Endothelial cell of umbilical vein (primary cell): Measurements from ENCODE around the gene CELSR1. TPM values are rescaled to one million over a fixed set of nuclear protein-coding genes. Genes with fewer than 3 reads are reported as not detected.

ENCODE experiments used
- BruUV-seq: library from RNA; stranded (reverse); fragments of 400-500 nt; replicated peaks from 2 replicates; lab custom pipeline; 2021; lab: Mats Ljungman, UMichigan
- CTCF ChIA-PET: fragments of 300-600, 350-600 bp; sonication (Branson Sonifier 250); formaldehyde crosslinking; loops from one replicate; lab custom pipeline; 2021; ENCODE audit warnings: antibody characterized with exemption, inconsistent platforms; lab: Charles Lee
- POLR2A ChIA-PET: fragments of 300-600, 350-600 bp; sonication (Branson Sonifier 250); formaldehyde crosslinking; loops from one replicate; lab custom pipeline; 2021; ENCODE audit warnings: antibody characterized with exemption, inconsistent platforms; lab: Charles Lee
- DNase-seq: peaks from one replicate; pipeline ENCODE4 v3.0.0-alpha.2; 2011; ENCODE audit warnings: low read depth, low spot score
- FAIRE-seq: peaks from 2 replicates; lab custom pipeline; 2011; peaks lifted over from hg19 to GRCh38; lab: Jason Lieb, UNC
- H2AFZ ChIP-seq: 2 replicates; pipeline ENCODE4 v1.6.0; 2012; ENCODE audit warnings: low read depth, low read length, control low read depth, inconsistent platforms
- H3K27ac ChIP-seq: 2 replicates; pipeline ENCODE4 v1.5.1; 2011; ENCODE audit warnings: low read depth, mild to moderate bottlenecking, control low read depth, low read length, moderate library complexity; ENCODE audit not compliant: insufficient read depth
- H3K27me3 ChIP-seq, 2 experiments: 2 replicates each; pipeline versions ENCODE4 v1.6.0 to v1.6.1; 2011; ENCODE audit warnings: low read length in 2 of 2, mixed read lengths in 1 of 2; ENCODE audit not compliant: control insufficient read depth in 2 of 2, insufficient read depth in 2 of 2
- H3K36me3 ChIP-seq, 2 experiments: 2 replicates in 1 of 2; 3 replicates in 1 of 2; pipeline ENCODE4 v1.5.1; 2011; ENCODE audit warnings: low read length in 2 of 2, mild to moderate bottlenecking in 1 of 2, moderate library complexity in 1 of 2; ENCODE audit not compliant: control insufficient read depth in 2 of 2, insufficient read depth in 2 of 2; ENCODE audit errors: extremely low read depth in 1 of 2
- H3K4me1 ChIP-seq: 3 replicates; pipeline ENCODE4 v1.5.1; 2011; ENCODE audit warnings: mild to moderate bottlenecking, low read length; ENCODE audit not compliant: control insufficient read depth, insufficient read depth; ENCODE audit errors: extremely low read depth
- H3K4me2 ChIP-seq: 2 replicates; pipeline ENCODE4 v1.6.1; 2011; ENCODE audit warnings: low read length, control low read depth, mixed read lengths; ENCODE audit not compliant: insufficient read depth
- H3K4me3 ChIP-seq, 3 experiments: fragments of 200-600 bp in 1 of 3; sonication (generic), shearing (Covaris generic) in 1 of 3; replicated peaks in 1 of 3; 2 replicates each; pipeline ENCODE4 v1.5.1; 2011 to 2016; ENCODE audit warnings: control low read depth in 3 of 3, low read length in 3 of 3, mild to moderate bottlenecking in 2 of 3, inconsistent platforms in 1 of 3, low read depth in 1 of 3, moderate library complexity in 1 of 3; ENCODE audit not compliant: insufficient read depth in 1 of 3
- H3K79me2 ChIP-seq: 2 replicates; pipeline ENCODE4 v1.6.0; 2012; ENCODE audit warnings: low read length, inconsistent platforms; ENCODE audit not compliant: control insufficient read depth, insufficient read depth
- H3K9ac ChIP-seq: replicated peaks from 2 replicates; pipeline ENCODE3; 2011; ENCODE audit warnings: low read length, control low read depth; ENCODE audit not compliant: insufficient read depth; ENCODE audit errors: extremely low read depth
- H3K9me1 ChIP-seq: replicated peaks from 3 replicates; pipeline ENCODE4 v1.6.0; 2011; ENCODE audit warnings: mild to moderate bottlenecking, low read length; ENCODE audit not compliant: control insufficient read depth, insufficient read depth; ENCODE audit errors: extremely low read depth
- H3K9me3 ChIP-seq: replicated peaks from 2 replicates; pipeline ENCODE4 v1.5.1; 2012; ENCODE audit warnings: low read length, inconsistent platforms; ENCODE audit not compliant: control insufficient read depth, insufficient read depth
- H4K20me1 ChIP-seq: replicated peaks from 2 replicates; pipeline ENCODE3; 2011; ENCODE audit warnings: mild to moderate bottlenecking, low read length; ENCODE audit not compliant: control insufficient read depth, insufficient read depth; ENCODE audit errors: extremely low read depth
- EZH2 ChIP-seq: IDR thresholded peaks from 2 replicates; pipeline ENCODE4 v1.6.1; 2012; ENCODE audit warnings: borderline replicate concordance, low read depth, mild to moderate bottlenecking, moderate library complexity, low read length, inconsistent platforms; ENCODE audit not compliant: severe bottlenecking
- GATA2 ChIP-seq: IDR thresholded peaks from 2 replicates; pipeline ENCODE4 v1.7.0; 2011; ENCODE audit warnings: low read depth, mild to moderate bottlenecking, moderate library complexity, mixed read lengths, low read length; ENCODE audit not compliant: insufficient read length, insufficient read depth
- MYC ChIP-seq: IDR thresholded peaks from one replicate; pipeline ENCODE4 v1.6.1; 2011; ENCODE audit warnings: mild to moderate bottlenecking, low read depth, low read length
- POLR2AphosphoS5 ChIP-seq: IDR thresholded peaks from 2 replicates; pipeline ENCODE4 v1.6.1; 2012; ENCODE audit warnings: low read depth, mild to moderate bottlenecking, control low read depth, low read length, moderate library complexity; ENCODE audit not compliant: insufficient read depth
- dilution Hi-C: fragments of 300-500 bp; cut with MboI; formaldehyde crosslinking; loops from one replicate; pipeline ENCODE4 v1.15.0; 2019; ENCODE audit warnings: low sequenced_read_pairs; ENCODE audit not compliant: extremely low pct_ligation_motif_present
- intact Hi-C: fragments of 100-400 bp; cut with micrococcal nuclease; formaldehyde crosslinking; loops from one replicate; pipeline ENCODE4 v1.10.0; 2022
- polyA plus RNA-seq, 4 experiments: library from polyadenylated mRNA; depleted of rRNA in 3 of 4; stranded (reverse) in 3 of 4; unstranded in 1 of 4; fragments of >200 nt; gene quantifications; 2 replicates each; pipeline versions ENCODE4 v1.2.1 to v1.2.3, GENCODE V29; 2011 to 2012; ENCODE audit warnings: missing spikeins in 1 of 4
- total RNA-seq: library from RNA; stranded (reverse); gene quantifications from 2 replicates; pipeline ENCODE4 v1.2.3, GENCODE V29; 2021
- TF ChIP-seq, protein P1 (sequence below), 2 donors: IDR thresholded peaks; 1 replicate in 1 of 2; 2 replicates in 1 of 2; pipeline ENCODE4 v1.5.1; 2011; ENCODE audit warnings: low read length in 2 of 2, mild to moderate bottlenecking in 2 of 2, moderate library complexity in 2 of 2, control low read depth in 1 of 2, inconsistent platforms in 1 of 2, low read depth in 1 of 2; ENCODE audit not compliant: insufficient read depth in 1 of 2; ENCODE audit errors: extremely low read depth in 1 of 2

Gene CELSR1
- total and polyA plus RNA-seq, 2 donors (not counting 3 experiments of a cell fraction or from before 2014, with no cell fraction given): 3.7 to 5.4 TPM

DNA sequence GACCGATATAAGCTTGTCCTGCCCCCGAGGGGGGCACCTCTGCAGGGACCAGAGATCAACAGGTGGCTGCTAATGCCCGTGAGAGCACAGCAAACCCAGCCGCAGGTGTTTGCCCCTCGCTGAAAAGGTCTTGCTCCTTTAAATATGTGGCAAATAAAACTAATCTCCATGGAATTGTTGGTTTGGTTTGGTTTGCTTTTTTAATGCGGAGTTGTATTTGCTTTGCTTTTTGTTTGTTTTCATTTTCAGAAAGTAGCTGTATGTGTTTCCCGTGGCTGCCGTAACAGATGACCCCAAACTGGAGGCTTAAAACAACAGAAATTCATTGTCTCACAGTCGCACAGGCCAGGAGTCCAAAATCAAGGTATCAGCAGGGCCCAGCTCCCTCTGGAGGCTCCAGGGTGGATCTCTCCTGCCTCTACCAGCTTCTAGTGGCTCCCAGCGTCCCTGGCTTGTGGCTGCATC, 93.0 kb downstream of the CELSR1 start:
- Histone ChIP-seq H2AFZ (no peak overlapping the region), H3K27me3 (no peaks in the 10 kb centered on the region), H3K36me3 (no peaks in the 10 kb centered on the region), H3K4me1 (no peaks in the 10 kb centered on the region), H3K9ac (no peak overlapping the region), H4K20me1 (no peaks in the 10 kb centered on the region), H3K9me3 (no peaks in the 10 kb centered on the region), H3K27ac (no peak overlapping the region), H3K9me1 (no peaks in the 10 kb centered on the region), H3K79me2 (no peaks in the 10 kb centered on the region), H3K4me2 (no peak overlapping the region), H3K4me3 (no peak overlapping the region)
- ChIA-PET CTCF (interaction anchor here (2.2 kb wide), 1 partner anchor 77 kb away, joined by 9 read pairs; no protein-coding TSS in a partner anchor), POLR2A (no interaction called here)
- dilution Hi-C loops (no loop called here), intact Hi-C loops (no loop called here)
- FAIRE-seq (no peak), DNase-seq (no peak)
- TF ChIP-seq GATA2 (no peak), POLR2AphosphoS5 (no peak), MYC (no peak)
- TF ChIP-seq, protein P1, sequence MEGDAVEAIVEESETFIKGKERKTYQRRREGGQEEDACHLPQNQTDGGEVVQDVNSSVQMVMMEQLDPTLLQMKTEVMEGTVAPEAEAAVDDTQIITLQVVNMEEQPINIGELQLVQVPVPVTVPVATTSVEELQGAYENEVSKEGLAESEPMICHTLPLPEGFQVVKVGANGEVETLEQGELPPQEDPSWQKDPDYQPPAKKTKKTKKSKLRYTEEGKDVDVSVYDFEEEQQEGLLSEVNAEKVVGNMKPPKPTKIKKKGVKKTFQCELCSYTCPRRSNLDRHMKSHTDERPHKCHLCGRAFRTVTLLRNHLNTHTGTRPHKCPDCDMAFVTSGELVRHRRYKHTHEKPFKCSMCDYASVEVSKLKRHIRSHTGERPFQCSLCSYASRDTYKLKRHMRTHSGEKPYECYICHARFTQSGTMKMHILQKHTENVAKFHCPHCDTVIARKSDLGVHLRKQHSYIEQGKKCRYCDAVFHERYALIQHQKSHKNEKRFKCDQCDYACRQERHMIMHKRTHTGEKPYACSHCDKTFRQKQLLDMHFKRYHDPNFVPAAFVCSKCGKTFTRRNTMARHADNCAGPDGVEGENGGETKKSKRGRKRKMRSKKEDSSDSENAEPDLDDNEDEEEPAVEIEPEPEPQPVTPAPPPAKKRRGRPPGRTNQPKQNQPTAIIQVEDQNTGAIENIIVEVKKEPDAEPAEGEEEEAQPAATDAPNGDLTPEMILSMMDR (IDR thresholded peaks at IDR 0.05; ENCODE audit: extremely low read depth in 1 of 2, insufficient read depth in 1 of 2, low read depth in 1 of 2, low read length in 2 of 2): no peak
- no TSS peak for BruUV-seq

DNA sequence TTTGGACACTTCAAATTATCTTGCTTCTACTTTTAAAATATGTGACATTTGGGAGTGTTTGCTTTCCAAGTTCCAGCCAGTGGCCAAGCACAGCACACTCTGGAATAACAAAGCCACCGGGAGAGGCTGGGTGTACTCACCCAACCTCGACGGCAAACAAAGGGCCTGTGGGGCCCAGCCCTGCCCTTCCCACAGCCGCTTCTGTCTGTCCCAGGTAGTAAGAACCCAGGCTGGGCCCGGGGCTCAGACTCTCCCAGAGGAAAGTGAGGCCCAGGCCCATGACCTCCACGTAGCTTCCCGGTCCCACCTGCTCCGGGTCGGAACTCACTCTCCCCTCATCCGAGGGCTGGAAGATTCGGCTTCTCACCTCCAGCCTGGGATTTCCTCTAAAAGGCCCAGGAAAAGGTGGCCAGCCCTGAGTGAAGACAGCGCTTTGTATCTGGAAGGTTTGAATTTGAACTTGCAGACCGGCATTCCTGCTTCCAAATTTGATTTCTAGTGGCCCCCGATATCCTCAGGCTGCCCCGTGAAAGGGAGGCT, 93.5 kb downstream of the CELSR1 start:
- Histone ChIP-seq H3K9me3 (no peaks in the 10 kb centered on the region), H3K9ac (no peak overlapping the region), H3K9me1 (no peaks in the 10 kb centered on the region), H3K79me2 (no peaks in the 10 kb centered on the region), H3K4me1 (no peaks in the 10 kb centered on the region), H3K27me3 (no peaks in the 10 kb centered on the region), H2AFZ (no peak overlapping the region), H3K36me3 (no peaks in the 10 kb centered on the region), H3K4me2 (no peak overlapping the region), H3K4me3 (no peak overlapping the region), H3K27ac (no peak overlapping the region), H4K20me1 (no peaks in the 10 kb centered on the region)
- DNase-seq (no peak), FAIRE-seq (no peak)
- POLR2A ChIA-PET: no interaction called here
- CTCF ChIA-PET: interaction anchor here (2.2 kb wide), 1 partner anchor 76 kb away, joined by 9 read pairs; no protein-coding TSS in a partner anchor
- no TSS peak for BruUV-seq
- dilution Hi-C loops (no loop called here), intact Hi-C loops (no loop called here)
- TF ChIP-seq, protein P1 (IDR thresholded peaks at IDR 0.05; ENCODE audit: extremely low read depth in 1 of 2, insufficient read depth in 1 of 2, low read depth in 1 of 2, low read length in 2 of 2): no peak
- no peak for TF ChIP-seq EZH2
